ENCODE measurements around the gene TSFM. TPM values are rescaled to one million over a fixed set of nuclear protein-coding genes. Genes with fewer than 3 reads are reported as not detected.
A peak's percentile ranks its signal among the peaks of the same experiment; 100 is the strongest.

Gene TSFM
- total RNA-seq, 1 donor = 17.2 TPM

- peaks cover 57% of the 10 kb centered on the region for H3K4me1 ChIP-seq (ENCODE audit: insufficient read depth, low read length)
- H3K27me3 ChIP-seq (ENCODE audit: insufficient read depth, low read length) = no peaks in the 10 kb centered on the region
- H3K9me3 ChIP-seq (ENCODE audit: low read depth, low read length) = no peaks in the 10 kb centered on the region
- peak overlapping the region; percentile 14 for H3K4me3 ChIP-seq (ENCODE audit: low read length)
These were observed 27.5 kb upstream of the TSFM start for GRCh38 chr12:57755194-57755453.

GRCh38 chr12:57755454-57756372 is 26.9 kb upstream of the TSFM start:
- peaks cover 55% of the 10 kb centered on the region for H3K4me1 ChIP-seq (ENCODE audit: insufficient read depth, low read length)
- no peaks in the 10 kb centered on the region for H3K9me3 ChIP-seq (ENCODE audit: low read depth, low read length)
- H3K4me3 ChIP-seq (ENCODE audit: low read length) = peak overlapping the region; percentile 49
- no peaks in the 10 kb centered on the region for H3K27me3 ChIP-seq (ENCODE audit: insufficient read depth, low read length)

GRCh38 chr12:57756406-57757341 is 25.9 kb upstream of the TSFM start:
- H3K27me3 ChIP-seq (ENCODE audit: insufficient read depth, low read length) = no peaks in the 10 kb centered on the region
- H3K4me1 ChIP-seq (ENCODE audit: insufficient read depth, low read length) = peaks cover 45% of the 10 kb centered on the region
- H3K9me3 ChIP-seq (ENCODE audit: low read depth, low read length) = no peaks in the 10 kb centered on the region
- H3K4me3 ChIP-seq (ENCODE audit: low read length) = peak overlapping the region; percentile 49

DNA sequence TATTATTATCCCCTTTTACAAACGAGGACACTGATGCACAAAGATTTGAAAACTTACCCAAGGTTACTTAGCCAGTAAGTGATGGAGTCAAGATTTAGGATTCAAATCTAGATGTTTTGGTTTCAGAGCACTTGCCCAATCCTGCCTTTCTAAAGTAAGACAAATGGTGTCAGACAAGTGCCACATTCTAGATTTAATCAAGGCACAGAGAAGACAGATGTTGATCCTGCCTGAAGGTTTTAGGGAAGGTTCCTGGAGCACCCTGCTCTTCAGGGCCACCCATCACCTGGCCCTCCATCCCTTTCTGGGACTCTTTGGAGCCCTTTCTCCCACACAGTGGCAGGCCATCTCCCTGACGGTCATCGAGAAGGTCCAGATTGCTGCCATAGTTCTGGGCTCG is 24.8 kb upstream of the TSFM start:
- Histone ChIP-seq H3K9me3 (ENCODE audit: low read depth, low read length) (no peaks in the 10 kb centered on the region), H3K27me3 (ENCODE audit: insufficient read depth, low read length) (no peaks in the 10 kb centered on the region), H3K4me1 (ENCODE audit: insufficient read depth, low read length) (peaks cover 36% of the 10 kb centered on the region), H3K4me3 (ENCODE audit: low read length) (no peak overlapping the region)

DNA sequence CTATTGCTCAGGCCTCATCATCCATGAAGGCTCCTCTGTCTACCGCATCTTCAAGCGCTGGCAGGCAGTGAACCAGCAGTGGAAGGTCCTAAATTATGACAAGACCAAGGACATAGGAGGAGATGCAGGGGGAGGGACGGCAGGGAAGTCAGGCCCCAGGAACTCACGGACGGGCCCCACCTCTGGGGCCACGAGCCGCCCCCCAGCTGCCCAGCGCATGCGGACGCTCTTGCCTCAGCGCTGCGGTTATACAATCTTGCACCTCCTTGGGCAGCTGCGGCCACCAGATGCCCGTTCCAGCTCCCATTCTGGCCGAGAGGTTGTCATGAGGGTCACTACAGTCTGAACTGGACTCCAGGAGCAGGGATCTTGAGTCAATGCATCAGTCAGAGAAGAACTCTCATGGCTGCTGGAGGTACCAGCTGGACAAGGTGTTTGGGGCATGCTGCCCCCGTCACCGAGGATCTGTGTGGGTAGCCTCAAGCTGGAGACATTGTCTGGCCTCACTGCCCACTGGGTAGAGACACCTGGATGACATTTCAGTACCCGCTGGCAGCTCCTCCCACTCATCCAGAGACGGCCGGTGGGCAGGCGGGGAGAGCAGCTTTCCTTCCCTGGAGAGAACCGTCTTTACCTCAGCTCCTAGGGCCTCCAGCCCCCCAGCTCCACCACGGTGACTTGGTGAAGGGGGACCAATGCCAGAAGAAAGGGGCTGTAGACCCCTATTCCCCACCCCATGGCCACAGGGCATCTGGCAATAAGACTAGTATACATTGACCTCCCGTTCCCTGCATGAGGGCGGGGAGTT is 23.8 kb upstream of the TSFM start:
- H3K27me3 ChIP-seq (ENCODE audit: insufficient read depth, low read length) = no peaks in the 10 kb centered on the region
- H3K4me3 ChIP-seq (ENCODE audit: low read length) = no peak overlapping the region
- peaks cover 28% of the 10 kb centered on the region for H3K4me1 ChIP-seq (ENCODE audit: insufficient read depth, low read length)
- no peaks in the 10 kb centered on the region for H3K9me3 ChIP-seq (ENCODE audit: low read depth, low read length)

- Histone ChIP-seq H3K4me1 (ENCODE audit: insufficient read depth, low read length) (peaks cover 23% of the 10 kb centered on the region), H3K4me3 (ENCODE audit: low read length) (no peak overlapping the region), H3K27me3 (ENCODE audit: insufficient read depth, low read length) (peaks cover 7% of the 10 kb centered on the region), H3K9me3 (ENCODE audit: low read depth, low read length) (no peaks in the 10 kb centered on the region)
These were observed 23.1 kb upstream of the TSFM start for GRCh38 chr12:57759360-57759980.

GRCh38 chr12:57760347-57760982 is 22.1 kb upstream of the TSFM start:
- Histone ChIP-seq H3K9me3 (ENCODE audit: low read depth, low read length) (no peaks in the 10 kb centered on the region), H3K4me1 (ENCODE audit: insufficient read depth, low read length) (peaks cover 31% of the 10 kb centered on the region), H3K4me3 (ENCODE audit: low read length) (no peak overlapping the region), H3K27me3 (ENCODE audit: insufficient read depth, low read length) (peaks cover 17% of the 10 kb centered on the region)

DNA sequence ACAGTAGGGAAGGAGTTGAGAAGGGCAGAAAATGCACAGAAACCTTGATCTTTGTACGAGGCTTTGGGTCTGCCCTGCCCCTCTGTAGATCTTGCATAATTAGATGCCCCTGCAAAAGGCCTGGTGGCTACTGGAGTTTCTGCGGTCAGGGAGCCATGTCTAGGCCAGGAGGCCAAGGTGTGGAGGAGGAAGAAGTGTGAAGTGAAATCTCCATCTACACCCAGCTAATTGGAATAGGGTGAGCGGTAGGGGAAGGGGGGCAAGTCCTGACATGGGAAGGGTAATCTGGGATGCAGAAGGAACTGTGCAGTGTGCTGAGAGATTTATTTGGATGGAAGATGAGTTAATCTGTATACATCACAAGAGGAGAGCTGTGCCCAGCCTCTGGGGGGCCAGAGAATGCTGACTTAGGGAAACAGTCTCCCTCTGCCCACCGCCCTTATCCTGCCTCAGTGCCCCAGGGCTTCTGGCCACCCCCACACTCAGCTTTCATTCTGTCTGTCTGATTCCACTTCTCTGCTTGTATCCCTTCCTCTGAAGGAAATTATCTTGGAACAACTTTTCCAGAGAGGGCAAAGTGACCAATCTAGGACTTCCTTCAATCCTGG is 21.1 kb upstream of the TSFM start:
- Histone ChIP-seq H3K4me1 (ENCODE audit: insufficient read depth, low read length) (peaks cover 32% of the 10 kb centered on the region), H3K9me3 (ENCODE audit: low read depth, low read length) (no peaks in the 10 kb centered on the region), H3K4me3 (ENCODE audit: low read length) (no peak overlapping the region), H3K27me3 (ENCODE audit: insufficient read depth, low read length) (peaks cover 27% of the 10 kb centered on the region)

DNA sequence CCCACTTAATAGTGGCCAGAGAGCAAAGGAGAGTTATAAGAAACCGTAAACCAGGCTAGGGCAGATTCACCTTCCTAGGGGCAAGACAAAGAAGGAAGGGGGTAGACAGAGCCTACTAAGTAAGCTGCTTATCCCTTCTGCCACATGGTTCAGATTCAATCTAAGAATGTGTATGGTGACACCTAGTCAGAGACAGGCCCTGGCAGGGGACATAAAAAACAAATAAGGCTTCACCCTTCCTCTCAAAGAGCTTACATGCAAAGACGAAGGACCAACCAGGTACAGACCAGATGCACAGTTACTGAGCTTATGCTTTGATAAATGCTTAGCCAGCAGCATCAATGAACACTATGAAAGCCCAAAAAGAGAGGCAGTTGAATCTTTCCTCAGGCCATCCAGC is 20.1 kb upstream of the TSFM start:
- no peaks in the 10 kb centered on the region for H3K9me3 ChIP-seq (ENCODE audit: low read depth, low read length)
- H3K27me3 ChIP-seq (ENCODE audit: insufficient read depth, low read length) = peaks cover 37% of the 10 kb centered on the region
- H3K4me3 ChIP-seq (ENCODE audit: low read length) = no peak overlapping the region
- peaks cover 28% of the 10 kb centered on the region for H3K4me1 ChIP-seq (ENCODE audit: insufficient read depth, low read length)

DNA sequence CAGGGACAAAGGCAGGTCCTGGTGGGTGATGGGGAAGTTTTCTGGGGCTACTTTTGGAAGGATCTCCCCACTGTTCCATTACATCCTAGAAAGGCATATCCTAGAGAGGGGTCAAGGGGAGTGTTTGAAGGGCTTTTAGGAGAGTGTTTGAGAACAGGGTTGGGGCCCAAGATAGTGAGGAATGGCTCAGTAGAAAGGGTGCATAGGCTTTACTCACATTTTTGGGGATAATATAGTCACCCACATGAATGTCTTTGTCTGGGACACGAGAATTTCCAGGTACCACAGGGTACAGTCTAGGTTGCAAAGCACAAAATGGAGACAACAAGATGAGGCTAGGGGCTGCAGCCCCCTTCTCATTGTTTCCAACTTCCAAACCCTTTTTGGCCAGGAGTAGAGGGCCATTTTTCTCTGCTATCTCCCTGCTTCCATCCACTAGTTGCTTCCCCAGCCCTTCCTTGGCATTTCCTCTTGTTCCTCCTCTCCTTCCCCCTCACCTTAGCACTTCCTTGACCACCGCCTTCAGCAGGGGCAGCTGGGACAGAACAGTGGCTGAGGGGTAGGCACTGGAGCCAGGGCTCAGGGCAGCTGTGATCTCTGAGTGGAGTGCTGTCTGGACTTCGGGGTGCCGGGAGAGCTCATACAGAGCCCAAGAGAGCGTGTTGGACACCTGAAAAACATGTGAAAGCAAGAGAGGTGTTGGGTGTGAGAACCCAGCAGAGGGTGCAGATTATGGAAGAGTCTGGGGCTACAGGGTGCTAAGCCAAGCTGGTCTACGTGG is 18.5 kb upstream of the TSFM start:
- no peak overlapping the region for H3K4me3 ChIP-seq (ENCODE audit: low read length)
- no peaks in the 10 kb centered on the region for H3K9me3 ChIP-seq (ENCODE audit: low read depth, low read length)
- H3K27me3 ChIP-seq (ENCODE audit: insufficient read depth, low read length) = peaks cover 39% of the 10 kb centered on the region
- peaks cover 28% of the 10 kb centered on the region for H3K4me1 ChIP-seq (ENCODE audit: insufficient read depth, low read length)

DNA sequence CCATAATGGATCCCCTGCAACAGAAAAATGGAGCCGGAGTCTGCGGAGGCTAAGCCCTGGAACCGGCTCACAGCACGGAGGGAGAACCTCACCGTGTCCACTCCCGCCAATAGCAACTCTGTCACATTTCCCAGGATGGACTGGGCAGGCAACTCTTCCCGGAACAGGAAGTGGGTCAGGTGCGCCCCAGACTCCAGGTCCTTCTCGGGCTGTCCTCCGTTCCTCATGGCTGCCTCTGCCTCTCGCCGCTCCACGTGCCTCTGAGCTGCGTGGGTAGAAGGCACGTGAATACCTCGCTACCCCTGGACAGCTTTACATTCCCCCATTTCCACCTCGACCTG is 18.0 kb upstream of the TSFM start:
- H3K4me3 ChIP-seq (ENCODE audit: low read length) = no peak overlapping the region

DNA sequence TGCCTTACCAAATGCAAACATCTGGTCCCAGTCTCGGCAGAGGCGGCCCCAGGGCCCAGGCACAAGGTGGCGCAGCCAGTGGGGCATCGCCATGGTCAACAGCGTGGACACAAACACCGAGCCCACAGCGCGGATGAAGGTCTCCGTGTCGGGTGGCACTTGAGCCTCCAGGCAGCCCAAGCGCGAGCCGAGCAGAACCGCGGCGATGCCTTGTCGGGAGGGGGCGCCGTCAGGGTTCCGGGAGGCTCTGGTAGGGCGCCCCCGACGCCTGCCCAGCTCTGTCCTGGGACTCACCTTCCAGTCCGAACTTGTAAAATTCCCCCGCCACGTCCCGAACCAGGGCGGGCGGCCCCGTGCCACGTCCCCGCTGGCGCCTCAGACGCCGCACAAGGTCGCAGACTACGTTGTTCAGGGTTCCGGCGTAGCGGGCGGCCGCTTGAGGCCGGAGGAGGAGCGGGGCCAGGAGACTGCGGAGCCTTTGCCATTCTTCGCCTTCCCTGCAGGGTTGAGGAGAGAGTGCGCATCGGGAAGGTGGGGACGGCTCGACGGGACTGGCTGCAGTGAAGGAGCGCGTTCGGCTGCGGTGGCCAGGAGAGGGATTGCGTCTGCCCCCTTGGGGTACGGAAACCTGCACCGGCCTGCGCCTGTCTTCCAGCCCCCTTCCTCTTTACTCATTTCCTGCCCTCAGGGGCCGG is 17.4 kb upstream of the TSFM start:
- Histone ChIP-seq H3K9me3 (ENCODE audit: low read depth, low read length) (no peaks in the 10 kb centered on the region), H3K4me1 (ENCODE audit: insufficient read depth, low read length) (peaks cover 28% of the 10 kb centered on the region), H3K27me3 (ENCODE audit: insufficient read depth, low read length) (peaks cover 39% of the 10 kb centered on the region), H3K4me3 (ENCODE audit: low read length) (peak overlapping the region; percentile 30)

More for the DNA sequence above, 18.0 kb upstream of the TSFM start:
- Histone ChIP-seq H3K27me3 (ENCODE audit: insufficient read depth, low read length) (peaks cover 39% of the 10 kb centered on the region), H3K9me3 (ENCODE audit: low read depth, low read length) (no peaks in the 10 kb centered on the region), H3K4me1 (ENCODE audit: insufficient read depth, low read length) (peaks cover 28% of the 10 kb centered on the region)
